Measurements from ENCODE around the gene WDR91. TPM values are rescaled to one million over a fixed set of nuclear protein-coding genes. Genes with fewer than 3 reads are reported as not detected.
A peak's percentile ranks its signal among the peaks of the same experiment; 100 is the strongest.

Gene WDR91
- total RNA-seq, 1 donor from 2014 or later = 5.5 TPM

DNA sequence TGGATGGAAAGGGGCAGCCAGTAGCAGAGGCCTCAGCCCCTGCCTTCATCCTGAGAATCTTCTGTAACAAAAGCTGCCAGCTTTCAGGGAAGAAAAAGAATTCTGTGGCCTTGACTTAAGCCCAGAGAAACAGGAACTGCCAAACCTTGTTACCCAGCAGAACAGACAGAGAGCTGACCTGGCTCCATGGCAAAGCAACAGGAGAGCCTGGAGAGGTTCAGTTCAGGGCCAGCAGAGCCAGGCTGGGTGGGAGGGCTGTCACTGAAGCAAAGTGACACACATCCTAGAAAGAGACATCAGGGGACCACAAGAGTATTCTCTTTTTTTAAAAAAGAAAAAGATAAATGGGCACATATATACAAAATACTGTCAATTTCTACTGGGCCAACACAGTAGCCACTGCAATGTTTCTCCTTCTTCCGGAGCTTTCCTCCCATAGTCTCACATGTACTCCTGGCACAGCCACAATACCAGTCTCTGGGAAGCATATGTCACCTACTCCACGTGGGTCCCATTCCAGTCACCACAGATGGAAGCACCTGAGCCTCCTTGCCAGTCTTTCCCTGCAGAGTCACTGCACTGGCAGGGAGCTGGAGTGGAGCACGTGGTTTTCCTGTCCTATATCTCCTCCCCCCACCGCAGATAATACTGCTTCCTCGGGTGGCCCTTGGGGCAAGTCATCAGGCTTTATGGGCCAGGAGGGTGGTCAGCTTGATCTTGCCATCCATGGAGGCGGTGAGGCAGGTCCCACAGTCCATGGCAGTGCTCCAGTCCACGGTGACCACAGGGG lies 25.7 kb downstream of the WDR91 start:
- Histone ChIP-seq H3K4me3 (ENCODE audit: insufficient read depth, low read depth, low read length) (no peak overlapping the region), H3K4me2 (ENCODE audit: low read length) (no peak overlapping the region), H3K27ac (ENCODE audit: low read depth, low read length) (no peak overlapping the region), H3K79me2 (ENCODE audit: insufficient read depth, low read length) (no peaks in the 10 kb centered on the region), H3K9me3 (ENCODE audit: insufficient read depth, low read depth, low read length) (peaks cover 17% of the 10 kb centered on the region), H3K27me3 (ENCODE audit: insufficient read depth, low read length) (no peaks in the 10 kb centered on the region), H4K20me1 (ENCODE audit: insufficient read depth, low read length) (no peaks in the 10 kb centered on the region), H3K9ac (ENCODE audit: low read length) (no peak overlapping the region), H3K4me1 (ENCODE audit: insufficient read depth, low read length) (peaks cover 4% of the 10 kb centered on the region), H2AFZ (ENCODE audit: low read depth, low read length) (no peak overlapping the region), H3K36me3 (ENCODE audit: insufficient read depth, low read length) (peaks cover 14% of the 10 kb centered on the region)
- FAIRE-seq = no peak
- peaks cover 63% of the 10 kb centered on the region for H3K36me3 Mint-ChIP-seq (ENCODE audit: low read depth, unreplicated experiment)
- no peak overlapping the region for H3K4me3 Mint-ChIP-seq (ENCODE audit: unreplicated experiment)
- no peaks in the 10 kb centered on the region for H3K4me1 Mint-ChIP-seq (ENCODE audit: low read depth, unreplicated experiment)
- H3K27me3 Mint-ChIP-seq (ENCODE audit: low read depth, unreplicated experiment) = no peaks in the 10 kb centered on the region
- no peak overlapping the region for H3K27ac Mint-ChIP-seq (ENCODE audit: unreplicated experiment)
- TF ChIP-seq EZH2 (IDR thresholded peaks at IDR 0.05; ENCODE audit: insufficient read depth, low read length) (no peak), CTCF (IDR thresholded peaks at IDR 0.05; ENCODE audit: insufficient read depth, low read depth, low read length) (no peak)
- no peak for DNase-seq (ENCODE audit: low read depth)
- peaks cover 24% of the 10 kb centered on the region for H3K9me3 Mint-ChIP-seq (ENCODE audit: unreplicated experiment)

GRCh38 chr7:135184254-135184841 lies 27.0 kb downstream of the WDR91 start:
- no peak overlapping the region for H3K27ac ChIP-seq (ENCODE audit: low read depth, low read length)
- TF ChIP-seq CTCF (IDR thresholded peaks at IDR 0.05; ENCODE audit: insufficient read depth, low read depth, low read length) = no peak
- TF ChIP-seq EZH2 (IDR thresholded peaks at IDR 0.05; ENCODE audit: insufficient read depth, low read length) = no peak
- no peak overlapping the region for H3K4me3 ChIP-seq (ENCODE audit: insufficient read depth, low read depth, low read length)
- Mint-ChIP-seq H3K4me3 (ENCODE audit: unreplicated experiment) (no peak overlapping the region), H3K4me1 (ENCODE audit: low read depth, unreplicated experiment) (no peaks in the 10 kb centered on the region), H3K36me3 (ENCODE audit: low read depth, unreplicated experiment) (peaks cover 60% of the 10 kb centered on the region), H3K27me3 (ENCODE audit: low read depth, unreplicated experiment) (no peaks in the 10 kb centered on the region), H3K9me3 (ENCODE audit: unreplicated experiment) (peaks cover 27% of the 10 kb centered on the region), H3K27ac (ENCODE audit: unreplicated experiment) (no peak overlapping the region)
- no peak for FAIRE-seq
- H3K4me2 ChIP-seq (ENCODE audit: low read length) = no peak overlapping the region
- H3K4me1 ChIP-seq (ENCODE audit: insufficient read depth, low read length) = peaks cover 4% of the 10 kb centered on the region
- H3K27me3 ChIP-seq (ENCODE audit: insufficient read depth, low read length) = no peaks in the 10 kb centered on the region
- no peak for DNase-seq (ENCODE audit: low read depth)
- no peak overlapping the region for H2AFZ ChIP-seq (ENCODE audit: low read depth, low read length)
- peaks cover 27% of the 10 kb centered on the region for H3K9me3 ChIP-seq (ENCODE audit: insufficient read depth, low read depth, low read length)
- H3K9ac ChIP-seq (ENCODE audit: low read length) = no peak overlapping the region
- H3K36me3 ChIP-seq (ENCODE audit: insufficient read depth, low read length) = peaks cover 14% of the 10 kb centered on the region
- no peaks in the 10 kb centered on the region for H3K79me2 ChIP-seq (ENCODE audit: insufficient read depth, low read length)
- H4K20me1 ChIP-seq (ENCODE audit: insufficient read depth, low read length) = no peaks in the 10 kb centered on the region

GRCh38 chr7:135183478-135183877 lies 27.8 kb downstream of the WDR91 start:
- FAIRE-seq (no peak), DNase-seq (ENCODE audit: low read depth) (no peak)
- Mint-ChIP-seq H3K36me3 (ENCODE audit: low read depth, unreplicated experiment) (peaks cover 56% of the 10 kb centered on the region), H3K27ac (ENCODE audit: unreplicated experiment) (no peak overlapping the region), H3K9me3 (ENCODE audit: unreplicated experiment) (peaks cover 34% of the 10 kb centered on the region), H3K4me3 (ENCODE audit: unreplicated experiment) (peak overlapping the region; percentile 34), H3K4me1 (ENCODE audit: low read depth, unreplicated experiment) (no peaks in the 10 kb centered on the region), H3K27me3 (ENCODE audit: low read depth, unreplicated experiment) (no peaks in the 10 kb centered on the region)
- Histone ChIP-seq H3K4me3 (ENCODE audit: insufficient read depth, low read depth, low read length) (no peak overlapping the region), H4K20me1 (ENCODE audit: insufficient read depth, low read length) (no peaks in the 10 kb centered on the region), H3K9me3 (ENCODE audit: insufficient read depth, low read depth, low read length) (peaks cover 27% of the 10 kb centered on the region), H3K9ac (ENCODE audit: low read length) (no peak overlapping the region), H3K4me2 (ENCODE audit: low read length) (no peak overlapping the region), H3K27me3 (ENCODE audit: insufficient read depth, low read length) (no peaks in the 10 kb centered on the region), H2AFZ (ENCODE audit: low read depth, low read length) (no peak overlapping the region), H3K79me2 (ENCODE audit: insufficient read depth, low read length) (no peaks in the 10 kb centered on the region), H3K27ac (ENCODE audit: low read depth, low read length) (no peak overlapping the region), H3K4me1 (ENCODE audit: insufficient read depth, low read length) (peaks cover 1% of the 10 kb centered on the region), H3K36me3 (ENCODE audit: insufficient read depth, low read length) (peaks cover 7% of the 10 kb centered on the region)
- TF ChIP-seq CTCF (IDR thresholded peaks at IDR 0.05; ENCODE audit: insufficient read depth, low read depth, low read length) (no peak), EZH2 (IDR thresholded peaks at IDR 0.05; ENCODE audit: insufficient read depth, low read length) (no peak)

All from astrocyte (in vitro differentiated cells and primary cell).